ENCODE results near the gene GMDS. TPM values are rescaled to one million over a fixed set of nuclear protein-coding genes. Genes with fewer than 3 reads are reported as not detected.

GMDS gene
- total RNA-seq, 4 donors from 2014 or later, result 3.4 to 7.2 (median 4.6) TPM

- TF ChIP-seq CTCF (IDR thresholded peaks at IDR 0.05 in 4 of 5, conservative IDR thresholded peaks at IDR 0.05 in 1 of 5) (no peak), POLR2A (IDR thresholded peaks at IDR 0.05) (no peak)
- no peaks in the 10 kb centered on the region for H3K36me3 ChIP-seq
- H3K9me3 ChIP-seq, result no peaks in the 10 kb centered on the region
- in situ Hi-C loops (cut with MboI; ENCODE audit: low sequenced_read_pairs in 4 of 4) (no loop called here), intact Hi-C loops (cut with DNase I; ENCODE audit: low total_unique reads) (no loop called here)
- H3K27me3 ChIP-seq, result no peaks in the 10 kb centered on the region
- no peak overlapping the region for H3K4me3 ChIP-seq
- ATAC-seq (no peak), DNase-seq (no peak)
- no peaks in the 10 kb centered on the region for H3K4me1 ChIP-seq
- no peak overlapping the region for H3K27ac ChIP-seq
Measured at GRCh38 chr6:1856381-1856780, 389.0 kb downstream of the GMDS start.

GRCh38 chr6:1855890-1856289 is 389.5 kb downstream of the GMDS start:
- no peak overlapping the region for H3K4me3 ChIP-seq
- DNase-seq (no peak), ATAC-seq (no peak)
- intact Hi-C loops (cut with DNase I; ENCODE audit: low total_unique reads) (no loop called here), in situ Hi-C loops (cut with MboI; ENCODE audit: low sequenced_read_pairs in 4 of 4) (no loop called here)
- H3K9me3 ChIP-seq, result no peaks in the 10 kb centered on the region
- no peaks in the 10 kb centered on the region for H3K36me3 ChIP-seq
- no peaks in the 10 kb centered on the region for H3K4me1 ChIP-seq
- H3K27me3 ChIP-seq, result no peaks in the 10 kb centered on the region
- TF ChIP-seq CTCF (IDR thresholded peaks at IDR 0.05 in 4 of 5, conservative IDR thresholded peaks at IDR 0.05 in 1 of 5), result no peak
- no peak for TF ChIP-seq POLR2A (IDR thresholded peaks at IDR 0.05)
- H3K27ac ChIP-seq, result no peak overlapping the region

GRCh38 chr6:1854296-1854695 is 391.1 kb downstream of the GMDS start:
- no peak for TF ChIP-seq CTCF (IDR thresholded peaks at IDR 0.05 in 4 of 5, conservative IDR thresholded peaks at IDR 0.05 in 1 of 5)
- TF ChIP-seq POLR2A (IDR thresholded peaks at IDR 0.05), result no peak
- H3K4me1 ChIP-seq, result no peaks in the 10 kb centered on the region
- H3K27me3 ChIP-seq, result no peaks in the 10 kb centered on the region
- in situ Hi-C loops (cut with MboI; ENCODE audit: low sequenced_read_pairs in 4 of 4) (no loop called here), intact Hi-C loops (cut with DNase I; ENCODE audit: low total_unique reads) (no loop called here)
- no peaks in the 10 kb centered on the region for H3K9me3 ChIP-seq
- ATAC-seq (no peak), DNase-seq (no peak)
- H3K27ac ChIP-seq, result no peak overlapping the region
- H3K36me3 ChIP-seq, result no peaks in the 10 kb centered on the region
- H3K4me3 ChIP-seq, result no peak overlapping the region

- in situ Hi-C loops (cut with MboI; ENCODE audit: low sequenced_read_pairs in 4 of 4), result no loop called here
- Histone ChIP-seq H3K4me3 (no peak overlapping the region), H3K36me3 (no peaks in the 10 kb centered on the region), H3K9me3 (no peaks in the 10 kb centered on the region), H3K4me1 (no peaks in the 10 kb centered on the region), H3K27ac (no peak overlapping the region), H3K27me3 (no peaks in the 10 kb centered on the region)
- intact Hi-C loops (cut with DNase I; ENCODE audit: low total_unique reads), result no loop called here
- ATAC-seq, result no peak
- no peak for DNase-seq
- no peak for TF ChIP-seq POLR2A (IDR thresholded peaks at IDR 0.05)
- no peak for TF ChIP-seq CTCF (IDR thresholded peaks at IDR 0.05 in 4 of 5, conservative IDR thresholded peaks at IDR 0.05 in 1 of 5)
Measured at GRCh38 chr6:1853761-1854160, 391.6 kb downstream of the GMDS start.

GRCh38 chr6:1851681-1852456 is 393.5 kb downstream of the GMDS start:
- TF ChIP-seq POLR2A (IDR thresholded peaks at IDR 0.05) (no peak), CTCF (IDR thresholded peaks at IDR 0.05 in 4 of 5, conservative IDR thresholded peaks at IDR 0.05 in 1 of 5) (no peak)
- Histone ChIP-seq H3K4me3 (no peak overlapping the region), H3K27ac (no peak overlapping the region), H3K4me1 (no peaks in the 10 kb centered on the region), H3K9me3 (no peaks in the 10 kb centered on the region), H3K36me3 (no peaks in the 10 kb centered on the region), H3K27me3 (no peaks in the 10 kb centered on the region)
- DNase-seq, result no peak
- intact Hi-C loops (cut with DNase I; ENCODE audit: low total_unique reads), result no loop called here
- no peak for ATAC-seq
- in situ Hi-C loops (cut with MboI; ENCODE audit: low sequenced_read_pairs in 4 of 4), result no loop called here

All from gastrocnemius medialis (tissue), 4 donors.